MV-4-11 (cell line): ENCODE data around the gene TDRD1.

Experiments
- DNase-seq: peaks from one replicate; lab custom pipeline; 2025; lab: John Stamatoyannopoulos, UW

Gene TDRD1

GRCh38 chr10:114266521-114266920 lies 87.4 kb downstream of the TDRD1 start:
- DNase-seq: no peak

- no peak for DNase-seq
These were observed 92.1 kb downstream of the TDRD1 start for GRCh38 chr10:114271075-114271778.

- no peak for DNase-seq
These were observed 92.6 kb downstream of the TDRD1 start for GRCh38 chr10:114271779-114272167.

GRCh38 chr10:114272696-114273095 lies 93.5 kb downstream of the TDRD1 start:
- no peak for DNase-seq

- DNase-seq: no peak
These were observed 94.8 kb downstream of the TDRD1 start for GRCh38 chr10:114273910-114274309.

- DNase-seq: no peak
These were observed 95.7 kb downstream of the TDRD1 start for GRCh38 chr10:114274616-114275453.

GRCh38 chr10:114276066-114276465 lies 96.9 kb downstream of the TDRD1 start:
- DNase-seq: no peak

GRCh38 chr10:114276671-114277070 lies 97.5 kb downstream of the TDRD1 start:
- no peak for DNase-seq

GRCh38 chr10:114278140-114278883 lies 99.2 kb downstream of the TDRD1 start:
- DNase-seq: no peak

GRCh38 chr10:114278884-114279191 lies 99.7 kb downstream of the TDRD1 start:
- DNase-seq: no peak

GRCh38 chr10:114279289-114279688 lies 100.1 kb downstream of the TDRD1 start:
- DNase-seq: no peak

- DNase-seq: no peak
These were observed 100.9 kb downstream of the TDRD1 start for GRCh38 chr10:114279901-114280644.

GRCh38 chr10:114281006-114281405 lies 101.9 kb downstream of the TDRD1 start:
- no peak for DNase-seq

GRCh38 chr10:114281461-114281860 lies 102.3 kb downstream of the TDRD1 start:
- no peak for DNase-seq
